Panc1 (cell line): Measurements from ENCODE around the gene MSRB3.

ENCODE experiments used
- POLR2AphosphoS5 ChIP-seq: IDR thresholded peaks from 2 replicates; pipeline ENCODE4 v1.6.1; 2012; ENCODE audit warnings: mild to moderate bottlenecking, low read depth, low read length, moderate library complexity
- REST ChIP-seq, 2 experiments: IDR thresholded peaks; 2 replicates each; pipeline ENCODE4 v1.6.1; 2011 to 2012; ENCODE audit warnings: low read depth in 2 of 2, control low read depth in 1 of 2, low read length in 1 of 2, mild to moderate bottlenecking in 1 of 2, moderate library complexity in 1 of 2; ENCODE audit not compliant: insufficient read depth in 1 of 2
- SIN3A ChIP-seq: IDR thresholded peaks from 2 replicates; pipeline ENCODE4 v1.6.1; 2012; ENCODE audit warnings: low read depth, mild to moderate bottlenecking, low read length, moderate library complexity, borderline replicate concordance; ENCODE audit not compliant: insufficient read depth
- TCF7L2 ChIP-seq: IDR thresholded peaks from 2 replicates; pipeline ENCODE4 v1.6.1; 2011; ENCODE audit warnings: mild to moderate bottlenecking, low read depth, low read length, inconsistent platforms
- TF ChIP-seq, protein P1 (sequence below): fragments of 450-650 bp; IDR thresholded peaks from 2 replicates; pipeline ENCODE4 v1.5.1; 2017; ENCODE audit warnings: mild to moderate bottlenecking

GRCh38 chr12:65368055-65368454 lies 89.6 kb downstream of the MSRB3 start:
- TF ChIP-seq, protein P1, sequence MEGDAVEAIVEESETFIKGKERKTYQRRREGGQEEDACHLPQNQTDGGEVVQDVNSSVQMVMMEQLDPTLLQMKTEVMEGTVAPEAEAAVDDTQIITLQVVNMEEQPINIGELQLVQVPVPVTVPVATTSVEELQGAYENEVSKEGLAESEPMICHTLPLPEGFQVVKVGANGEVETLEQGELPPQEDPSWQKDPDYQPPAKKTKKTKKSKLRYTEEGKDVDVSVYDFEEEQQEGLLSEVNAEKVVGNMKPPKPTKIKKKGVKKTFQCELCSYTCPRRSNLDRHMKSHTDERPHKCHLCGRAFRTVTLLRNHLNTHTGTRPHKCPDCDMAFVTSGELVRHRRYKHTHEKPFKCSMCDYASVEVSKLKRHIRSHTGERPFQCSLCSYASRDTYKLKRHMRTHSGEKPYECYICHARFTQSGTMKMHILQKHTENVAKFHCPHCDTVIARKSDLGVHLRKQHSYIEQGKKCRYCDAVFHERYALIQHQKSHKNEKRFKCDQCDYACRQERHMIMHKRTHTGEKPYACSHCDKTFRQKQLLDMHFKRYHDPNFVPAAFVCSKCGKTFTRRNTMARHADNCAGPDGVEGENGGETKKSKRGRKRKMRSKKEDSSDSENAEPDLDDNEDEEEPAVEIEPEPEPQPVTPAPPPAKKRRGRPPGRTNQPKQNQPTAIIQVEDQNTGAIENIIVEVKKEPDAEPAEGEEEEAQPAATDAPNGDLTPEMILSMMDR, result no peak
- no peak for TF ChIP-seq TCF7L2
- TF ChIP-seq POLR2AphosphoS5, result no peak
- TF ChIP-seq SIN3A, result no peak
- no peak for TF ChIP-seq REST (IDR thresholded peaks at IDR 0.05; ENCODE audit: insufficient read depth in 1 of 2, low read depth in 2 of 2, low read length in 1 of 2)
